Hippocampal formation (tissue), 2 donors: ENCODE results near the gene PTGER1.
A peak's percentile ranks its signal among the peaks of the same experiment; 100 is the strongest.
"Not testable (repeated sequence)": the region's sequence is repeated elsewhere in the genome, so short reads cannot be mapped to it uniquely, and the experiment has no call there.

Source experiments
- DNase-seq, 2 donors: peaks; one replicate each; lab custom pipeline; 2025; lab: John Stamatoyannopoulos, UW

The PTGER1 gene

GRCh38 chr19:14473978-14474578 is 1.1 kb downstream of the PTGER1 start:
- peak in 1 of 2 donors; percentile 9 for DNase-seq

- DNase-seq = no peak
Measured at GRCh38 chr19:14473073-14473977, 1.8 kb downstream of the PTGER1 start.

- peak in 1 of 2 donors; percentile 53 for DNase-seq
Measured at GRCh38 chr19:14472202-14472938, 2.8 kb downstream of the PTGER1 start.

GRCh38 chr19:14471436-14472187 is 3.5 kb downstream of the PTGER1 start:
- no peak for DNase-seq

GRCh38 chr19:14470031-14470876 is 4.9 kb downstream of the PTGER1 start:
- no peak for DNase-seq

- no peak for DNase-seq
Measured at GRCh38 chr19:14467816-14468215, 7.3 kb downstream of the PTGER1 start.

- DNase-seq = no peak
Measured at GRCh38 chr19:14467391-14467790, 7.8 kb downstream of the PTGER1 start.

GRCh38 chr19:14463747-14464146 is 11.4 kb downstream of the PTGER1 start:
- no peak for DNase-seq

GRCh38 chr19:14462401-14462800 is 12.8 kb downstream of the PTGER1 start:
- not testable (repeated sequence) for DNase-seq

GRCh38 chr19:14460935-14461334 is 14.2 kb downstream of the PTGER1 start:
- no peak for DNase-seq

GRCh38 chr19:14459703-14460102 is 15.5 kb downstream of the PTGER1 start:
- DNase-seq = no peak

GRCh38 chr19:14452303-14452702 is 22.9 kb downstream of the PTGER1 start:
- not testable (repeated sequence) for DNase-seq

- no peak for DNase-seq
Measured at GRCh38 chr19:14450876-14451275, 24.3 kb downstream of the PTGER1 start.

GRCh38 chr19:14450168-14450874 is 24.8 kb downstream of the PTGER1 start:
- DNase-seq = no peak

GRCh38 chr19:14449321-14449720 is 25.8 kb downstream of the PTGER1 start:
- DNase-seq = no peak

- no peak for DNase-seq
Measured at GRCh38 chr19:14446336-14447036, 28.7 kb downstream of the PTGER1 start.

- DNase-seq = no peak
Measured at GRCh38 chr19:14443632-14444216, 31.4 kb downstream of the PTGER1 start.

GRCh38 chr19:14442891-14443631 is 32.1 kb downstream of the PTGER1 start:
- DNase-seq = peak in 1 of 2 donors; percentile 30
